AG08395 (cell line): ENCODE data around the gene CITED2.

Source experiments
- DNase-seq: peaks from one replicate; pipeline ENCODE4 v3.0.0; 2012; ENCODE audit warnings: mixed read lengths, low spot score

Gene CITED2

GRCh38 chr6:139330306-139330705 is 44.1 kb downstream of the CITED2 start:
- no peak for DNase-seq

GRCh38 chr6:139329224-139329623 is 45.2 kb downstream of the CITED2 start:
- DNase-seq = no peak

- DNase-seq = no peak
Observed at GRCh38 chr6:139327038-139327437, 47.4 kb downstream of the CITED2 start.

GRCh38 chr6:139325686-139326085 is 48.8 kb downstream of the CITED2 start:
- DNase-seq = no peak

- no peak for DNase-seq
Observed at GRCh38 chr6:139325125-139325524, 49.3 kb downstream of the CITED2 start.

GRCh38 chr6:139324301-139324555 is 50.2 kb downstream of the CITED2 start:
- DNase-seq = no peak

GRCh38 chr6:139323511-139324300 is 50.7 kb downstream of the CITED2 start:
- DNase-seq = peak; percentile 58
